ENCODE results near the gene SNX7. TPM values are rescaled to one million over a fixed set of nuclear protein-coding genes. Genes with fewer than 3 reads are reported as not detected.
A peak's percentile ranks its signal among the peaks of the same experiment; 100 is the strongest.

Gene SNX7
- 0.54 TPM for total RNA-seq

GRCh38 chr1:98661544-98662355, at the start of gene SNX7:
TSS of gene SNX7 (plus strand) at chr1:98661721. CDS start at chr1:98661732, 11 bp downstream.
- DNase-seq (ENCODE audit: low read depth in 2 of 3, low spot score in 2 of 3): peak in 2 of 3 donors; percentile 50 to 63

GRCh38 chr1:98637316-98637715, 24.2 kb upstream of the SNX7 start:
- DNase-seq (ENCODE audit: low read depth in 2 of 3, low spot score in 2 of 3): no peak

GRCh38 chr1:98638185-98638584, 23.3 kb upstream of the SNX7 start:
- DNase-seq (ENCODE audit: low read depth in 2 of 3, low spot score in 2 of 3): no peak

GRCh38 chr1:98644510-98644909, 17.0 kb upstream of the SNX7 start:
- no peak for DNase-seq (ENCODE audit: low read depth in 2 of 3, low spot score in 2 of 3)

- no peak for DNase-seq (ENCODE audit: low read depth in 2 of 3, low spot score in 2 of 3)
Measured at GRCh38 chr1:98651116-98651632, 10.3 kb upstream of the SNX7 start.

GRCh38 chr1:98653123-98653522, 8.4 kb upstream of the SNX7 start:
- DNase-seq (ENCODE audit: low read depth in 2 of 3, low spot score in 2 of 3): no peak

- no peak for DNase-seq (ENCODE audit: low read depth in 2 of 3, low spot score in 2 of 3)
Measured at GRCh38 chr1:98659879-98660278, 1.6 kb upstream of the SNX7 start.

- peak in 1 of 3 donors; percentile 4 for DNase-seq (ENCODE audit: low read depth in 2 of 3, low spot score in 2 of 3)
Measured at GRCh38 chr1:98660940-98661543, 479 bp upstream of the SNX7 start.

- DNase-seq (ENCODE audit: low read depth in 2 of 3, low spot score in 2 of 3): no peak
Measured at GRCh38 chr1:98662356-98662670, 792 bp downstream of the SNX7 start.

GRCh38 chr1:98668733-98669132, 7.2 kb downstream of the SNX7 start:
- DNase-seq (ENCODE audit: low read depth in 2 of 3, low spot score in 2 of 3): no peak

GRCh38 chr1:98669355-98670296, 8.1 kb downstream of the SNX7 start:
- DNase-seq (ENCODE audit: low read depth in 2 of 3, low spot score in 2 of 3): no peak

GRCh38 chr1:98672189-98672588, 10.7 kb downstream of the SNX7 start:
- DNase-seq (ENCODE audit: low read depth in 2 of 3, low spot score in 2 of 3): no peak

GRCh38 chr1:98674075-98674781, 12.7 kb downstream of the SNX7 start:
- DNase-seq (ENCODE audit: low read depth in 2 of 3, low spot score in 2 of 3): no peak

GRCh38 chr1:98675282-98675681, 13.8 kb downstream of the SNX7 start:
- no peak for DNase-seq (ENCODE audit: low read depth in 2 of 3, low spot score in 2 of 3)

- no peak for DNase-seq (ENCODE audit: low read depth in 2 of 3, low spot score in 2 of 3)
Measured at GRCh38 chr1:98677288-98677687, 15.8 kb downstream of the SNX7 start.

GRCh38 chr1:98681812-98682211, 20.3 kb downstream of the SNX7 start:
- no peak for DNase-seq (ENCODE audit: low read depth in 2 of 3, low spot score in 2 of 3)

GRCh38 chr1:98688110-98688739, 26.7 kb downstream of the SNX7 start:
- no peak for DNase-seq (ENCODE audit: low read depth in 2 of 3, low spot score in 2 of 3)

GRCh38 chr1:98690576-98690975, 29.1 kb downstream of the SNX7 start:
- no peak for DNase-seq (ENCODE audit: low read depth in 2 of 3, low spot score in 2 of 3)

GRCh38 chr1:98692482-98692881, 31.0 kb downstream of the SNX7 start:
- no peak for DNase-seq (ENCODE audit: low read depth in 2 of 3, low spot score in 2 of 3)

GRCh38 chr1:98693385-98693784, 31.9 kb downstream of the SNX7 start:
- DNase-seq (ENCODE audit: low read depth in 2 of 3, low spot score in 2 of 3): no peak
